ENCODE results near the gene DEFB119.
"Not testable (repeated sequence)": the region's sequence is repeated elsewhere in the genome, so short reads cannot be mapped to it uniquely, and the experiment has no call there.

The DEFB119 gene, protein sequence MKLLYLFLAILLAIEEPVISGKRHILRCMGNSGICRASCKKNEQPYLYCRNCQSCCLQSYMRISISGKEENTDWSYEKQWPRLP

GRCh38 chr20:31390490-31390889 lies at the start of gene DEFB119:
DEFB119 (minus strand) TSS chr20:31390590; CDS start chr20:31390483, 107 bp downstream.
- no peak for DNase-seq (ENCODE audit: low spot score)

- no peak for DNase-seq (ENCODE audit: low spot score)
Measured at GRCh38 chr20:31430568-31431115, 40.3 kb upstream of the DEFB119 start.

- DNase-seq (ENCODE audit: low spot score), result not testable (repeated sequence)
Measured at GRCh38 chr20:31427576-31427975, 37.2 kb upstream of the DEFB119 start.

GRCh38 chr20:31426891-31427551 lies 36.6 kb upstream of the DEFB119 start:
- not testable (repeated sequence) for DNase-seq (ENCODE audit: low spot score)

DNA sequence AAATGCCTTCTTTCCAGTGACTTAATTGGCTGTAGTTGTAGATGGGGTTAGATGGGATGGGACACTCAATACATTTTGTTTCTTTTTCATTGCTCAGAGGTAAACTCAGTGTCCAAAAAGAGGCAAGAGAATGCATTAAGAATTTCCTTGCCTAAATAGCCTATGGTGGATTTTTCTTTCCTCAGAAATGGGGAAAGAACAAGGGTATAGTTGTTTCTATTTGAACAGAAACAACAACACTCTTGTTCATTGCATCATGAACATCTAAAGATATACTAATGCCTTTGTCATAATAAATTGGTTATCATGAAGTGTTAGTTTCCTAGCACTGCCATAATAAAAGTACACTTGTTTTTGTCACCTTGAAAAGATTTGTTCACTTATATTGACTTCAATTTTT lies 35.4 kb upstream of the DEFB119 start:
- DNase-seq (ENCODE audit: low spot score), result no peak

DNA sequence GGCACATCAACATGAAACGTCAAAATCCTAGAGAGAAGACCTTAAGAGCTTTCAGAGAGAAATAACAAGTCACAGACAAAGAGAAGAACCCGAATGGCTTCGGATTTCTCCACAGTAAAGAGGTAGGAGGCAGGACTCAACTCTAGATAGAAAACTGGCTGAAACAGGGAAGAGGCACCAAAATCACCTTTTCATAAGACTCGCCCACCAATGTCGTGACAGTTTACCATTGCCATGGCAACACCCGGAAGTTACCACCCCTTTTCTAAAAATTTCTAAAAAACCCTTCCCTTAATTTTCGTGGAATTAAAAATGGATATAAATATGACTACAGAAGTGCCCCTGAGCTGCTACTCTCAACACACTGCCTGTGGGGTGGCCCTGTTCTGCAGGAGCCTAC lies 27.9 kb upstream of the DEFB119 start:
- DNase-seq (ENCODE audit: low spot score), result no peak

DNA sequence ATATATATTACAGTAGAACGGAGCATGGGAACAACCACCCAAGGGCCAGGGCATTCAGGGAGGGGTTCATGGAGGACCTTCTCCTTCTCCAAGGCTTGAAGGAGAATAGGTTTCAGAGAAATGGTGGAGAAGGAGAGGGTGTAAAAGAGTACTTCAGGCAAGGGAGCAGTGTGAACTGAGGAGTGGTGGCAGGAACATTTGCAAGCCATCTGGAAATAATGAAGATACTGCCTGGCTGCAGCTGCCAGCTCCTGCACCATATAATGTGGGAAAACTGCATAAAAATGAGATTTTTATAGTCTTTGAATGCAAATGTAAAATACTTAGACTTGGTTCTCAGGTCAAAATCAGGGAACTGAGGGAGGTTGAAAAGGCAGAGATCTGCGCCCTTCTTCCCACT lies 25.3 kb upstream of the DEFB119 start:
- DNase-seq (ENCODE audit: low spot score), result no peak

DNA sequence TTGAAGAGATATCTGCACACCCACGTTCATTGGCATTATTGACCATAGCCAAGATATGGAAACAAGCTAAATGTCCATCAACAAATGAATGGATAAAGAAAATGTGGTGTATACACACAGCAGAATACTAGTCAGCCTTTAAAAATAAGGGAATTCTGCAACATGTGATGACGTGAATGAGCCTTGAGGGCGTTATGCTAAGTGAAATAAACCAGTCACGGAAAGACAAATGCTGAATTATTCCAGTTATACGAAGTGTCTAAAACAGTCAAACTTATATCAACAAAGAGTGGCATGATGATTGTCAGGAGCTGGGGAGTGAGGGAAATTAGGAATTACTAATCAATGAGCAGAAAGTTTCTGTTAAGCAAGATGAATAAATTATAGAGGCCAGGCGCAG lies 24.0 kb upstream of the DEFB119 start:
- DNase-seq (ENCODE audit: low spot score), result no peak

- no peak for DNase-seq (ENCODE audit: low spot score)
Measured at GRCh38 chr20:31410011-31410410, 19.6 kb upstream of the DEFB119 start.

DNA sequence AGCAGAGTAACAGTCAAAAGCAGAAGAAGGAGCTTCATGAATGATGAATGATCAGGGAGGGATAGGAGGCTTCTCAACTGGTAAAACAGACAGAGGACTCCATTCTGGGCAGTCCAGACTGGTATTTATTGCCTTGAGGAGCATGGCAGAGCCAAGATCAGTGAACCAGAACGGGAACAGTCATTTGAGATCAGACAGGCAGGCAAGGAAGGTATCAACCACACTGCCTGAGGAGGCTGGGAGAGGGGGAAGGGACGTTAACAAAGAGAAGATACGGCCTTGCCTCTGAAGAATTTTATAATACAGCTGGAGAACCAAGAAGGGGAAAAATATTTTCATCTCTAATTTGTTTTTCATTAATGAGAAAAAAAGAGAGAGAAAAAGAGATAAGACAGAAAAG lies 15.7 kb upstream of the DEFB119 start, which contains the start of gene DEFB121:
TSS of gene DEFB121 (minus strand) at position 101 of the 400 bp plus-strand sequence. CDS start at position 38, 63 bp downstream.
- DNase-seq (ENCODE audit: low spot score), result no peak

GRCh38 chr20:31403886-31404285 lies 13.5 kb upstream of the DEFB119 start:
- DNase-seq (ENCODE audit: low spot score), result no peak

DNA sequence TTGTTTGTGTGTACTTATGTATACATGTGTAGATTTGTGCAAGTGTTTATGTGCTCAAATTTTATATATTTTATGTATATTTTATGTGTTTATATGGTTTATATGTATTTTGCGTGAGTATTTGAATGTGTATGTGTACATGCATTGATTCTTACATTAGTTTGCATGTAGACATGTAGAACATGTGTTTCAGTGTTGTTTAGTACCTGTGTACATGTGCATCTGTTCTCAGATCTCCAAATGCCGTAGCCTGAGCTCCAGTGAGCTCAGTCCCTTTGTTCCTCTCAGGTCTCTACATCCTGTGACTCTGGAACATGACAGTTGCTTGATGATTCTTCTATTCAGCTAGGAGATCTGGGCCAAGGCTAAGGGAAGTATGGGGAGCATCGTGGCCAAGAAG lies 4.5 kb upstream of the DEFB119 start:
- no peak for DNase-seq (ENCODE audit: low spot score)

DNA sequence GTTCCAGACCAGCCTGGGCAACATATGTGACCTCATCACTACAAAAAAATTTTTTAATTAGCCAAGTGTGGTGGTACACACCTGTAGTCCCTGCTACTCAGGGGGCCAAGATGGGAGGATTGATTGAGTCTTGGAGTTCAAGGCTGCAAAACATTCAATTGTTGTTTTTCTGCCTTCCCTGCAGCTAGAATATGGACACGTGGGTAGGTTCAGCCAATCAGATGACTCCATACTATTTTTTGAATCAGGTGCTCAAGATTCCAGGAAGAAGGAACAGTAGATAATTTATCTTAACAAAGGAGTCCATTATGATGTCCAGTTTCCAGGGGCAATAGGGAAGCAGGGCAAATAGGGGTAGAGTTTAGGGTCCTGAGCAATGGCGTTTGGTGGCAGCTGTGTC lies 2.4 kb upstream of the DEFB119 start:
- no peak for DNase-seq (ENCODE audit: low spot score)

GRCh38 chr20:31374346-31374745 lies 16.0 kb downstream of the DEFB119 start:
- DNase-seq (ENCODE audit: low spot score), result no peak

DNA sequence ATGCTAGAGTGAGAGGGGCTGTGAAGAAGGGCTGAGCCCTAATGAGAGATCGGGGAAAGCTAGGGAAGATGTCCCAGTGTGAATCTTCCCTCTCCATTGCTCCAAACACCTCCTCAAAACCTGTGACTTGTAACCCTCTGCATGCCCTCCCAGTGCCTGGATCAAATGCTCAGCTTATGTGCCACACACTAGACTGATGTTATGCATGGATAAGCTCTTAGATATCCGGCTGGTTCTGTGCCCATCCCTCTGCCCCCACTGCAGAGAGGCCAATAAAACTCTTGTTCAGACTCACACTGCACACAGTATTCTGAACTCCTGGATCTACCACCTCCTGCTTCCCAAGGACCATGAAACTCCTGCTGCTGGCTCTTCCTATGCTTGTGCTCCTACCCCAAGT lies 22.1 kb downstream of the DEFB119 start, which contains the start of gene DEFB118:
TSS of gene DEFB118 (plus strand) at position 301 of the 400 bp plus-strand sequence. CDS start at position 351, 50 bp downstream.
- DNase-seq (ENCODE audit: low spot score), result no peak

- DNase-seq (ENCODE audit: low spot score), result not testable (repeated sequence)
Measured at GRCh38 chr20:31364272-31364671, 26.1 kb downstream of the DEFB119 start.

DNA sequence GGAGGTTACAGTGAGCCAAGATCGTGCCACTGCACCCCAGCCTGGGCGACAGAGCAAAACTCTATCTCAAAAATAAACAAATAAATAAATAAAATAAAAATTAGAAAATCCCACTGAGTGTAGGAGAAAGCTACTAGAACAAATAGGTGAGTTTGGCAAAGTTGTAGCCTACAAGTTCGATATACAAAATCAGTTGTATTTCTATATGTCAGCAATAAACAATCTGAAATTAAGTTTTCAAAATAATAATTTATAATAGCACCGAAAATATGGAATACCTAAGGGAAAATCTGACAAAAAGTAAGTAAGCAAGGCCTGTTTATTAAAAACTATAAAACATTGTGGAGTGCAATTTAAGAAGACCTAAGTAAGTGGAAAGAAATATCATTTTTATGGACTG lies 27.1 kb downstream of the DEFB119 start:
- no peak for DNase-seq (ENCODE audit: low spot score)

DNA sequence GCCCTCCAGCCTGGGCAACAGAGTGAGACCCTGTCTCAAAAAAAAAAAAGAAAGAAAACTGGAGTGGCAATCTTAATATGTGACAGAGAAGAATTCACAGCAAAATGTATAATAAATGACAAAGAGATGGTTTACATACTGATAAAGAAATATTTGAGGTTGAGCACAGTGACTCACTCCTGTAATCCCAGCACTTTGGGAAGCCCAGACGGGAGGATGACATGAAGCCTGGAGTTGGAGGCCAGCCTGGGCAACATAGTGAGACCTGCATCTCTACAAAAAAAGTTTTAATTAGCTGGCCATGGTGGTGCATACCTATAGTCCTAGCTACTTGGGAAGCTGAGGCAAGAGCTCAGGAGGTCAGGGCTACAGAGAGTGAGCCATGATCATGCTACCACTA lies 34.4 kb downstream of the DEFB119 start:
- no peak for DNase-seq (ENCODE audit: low spot score)

DNA sequence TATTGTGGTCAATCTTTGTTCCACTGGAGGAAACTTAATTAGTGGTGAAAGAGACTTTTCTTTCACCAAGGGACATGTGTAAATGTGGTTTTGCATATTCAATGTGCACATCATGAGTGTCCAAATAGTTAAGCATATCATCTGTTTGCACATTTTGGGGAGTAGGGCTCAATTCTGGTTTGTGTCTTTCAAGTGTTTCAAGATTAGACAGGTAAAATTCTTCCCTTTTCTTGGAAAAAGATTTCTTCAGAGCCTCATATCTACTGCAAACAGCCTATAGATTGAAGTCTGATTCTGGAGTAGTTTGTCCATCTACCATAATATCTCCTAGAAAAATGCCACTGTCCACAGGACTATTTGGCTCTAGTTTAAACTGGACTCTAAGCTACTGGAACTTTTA lies 48.9 kb downstream of the DEFB119 start:
- no peak for DNase-seq (ENCODE audit: low spot score)

DNA sequence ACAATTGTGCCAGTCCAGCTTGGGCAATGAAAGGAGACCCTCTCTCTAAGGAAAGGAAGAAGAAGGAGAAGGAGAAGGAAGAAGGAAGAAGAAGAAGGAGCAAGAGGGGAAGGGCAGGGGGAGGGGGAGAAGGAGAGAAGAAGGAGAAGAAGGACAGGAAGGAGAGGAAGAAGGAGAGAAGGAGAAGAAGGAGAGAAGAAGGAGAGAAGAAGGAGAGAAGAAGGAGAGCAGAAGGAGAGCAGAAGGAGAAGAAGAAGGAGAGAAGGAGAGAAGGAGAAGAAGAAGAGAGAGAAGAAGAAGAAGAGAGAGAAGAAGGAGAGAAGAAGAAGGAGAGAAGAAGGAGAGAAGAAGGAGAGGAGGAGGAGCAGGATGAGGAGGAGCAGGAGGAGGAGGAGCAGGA lies 59.5 kb downstream of the DEFB119 start:
- DNase-seq (ENCODE audit: low spot score), result no peak

Data from CD4-positive, alpha-beta T cell treated with Interleukin-15 for 4 hours (primary cell).